Measurements from ENCODE around the gene OR6C65. TPM values are rescaled to one million over a fixed set of nuclear protein-coding genes. Genes with fewer than 3 reads are reported as not detected.
"Not testable (repeated sequence)": the region's sequence is repeated elsewhere in the genome, so short reads cannot be mapped to it uniquely, and the experiment has no call there.

OR6C65 gene
- total RNA-seq, 2 donors from 2014 or later = not detected

- Histone ChIP-seq H3K4me3 (no peak overlapping the region), H3K27me3 (replicated peaks; ENCODE audit: insufficient read depth) (no peaks in the 10 kb centered on the region), H3K27ac (no peak overlapping the region), H3K36me3 (no peaks in the 10 kb centered on the region), H3K4me1 (ENCODE audit: control insufficient read depth in 1 of 2, low read depth in 2 of 2) (no peaks in the 10 kb centered on the region), H3K9me3 (no peaks in the 10 kb centered on the region)
- DNase-seq (ENCODE audit: low spot score) (no peak), ATAC-seq (ENCODE audit: insufficient number of reproducible peaks, low FRiP score, low read depth) (no peak)
- TF ChIP-seq, protein P1, sequence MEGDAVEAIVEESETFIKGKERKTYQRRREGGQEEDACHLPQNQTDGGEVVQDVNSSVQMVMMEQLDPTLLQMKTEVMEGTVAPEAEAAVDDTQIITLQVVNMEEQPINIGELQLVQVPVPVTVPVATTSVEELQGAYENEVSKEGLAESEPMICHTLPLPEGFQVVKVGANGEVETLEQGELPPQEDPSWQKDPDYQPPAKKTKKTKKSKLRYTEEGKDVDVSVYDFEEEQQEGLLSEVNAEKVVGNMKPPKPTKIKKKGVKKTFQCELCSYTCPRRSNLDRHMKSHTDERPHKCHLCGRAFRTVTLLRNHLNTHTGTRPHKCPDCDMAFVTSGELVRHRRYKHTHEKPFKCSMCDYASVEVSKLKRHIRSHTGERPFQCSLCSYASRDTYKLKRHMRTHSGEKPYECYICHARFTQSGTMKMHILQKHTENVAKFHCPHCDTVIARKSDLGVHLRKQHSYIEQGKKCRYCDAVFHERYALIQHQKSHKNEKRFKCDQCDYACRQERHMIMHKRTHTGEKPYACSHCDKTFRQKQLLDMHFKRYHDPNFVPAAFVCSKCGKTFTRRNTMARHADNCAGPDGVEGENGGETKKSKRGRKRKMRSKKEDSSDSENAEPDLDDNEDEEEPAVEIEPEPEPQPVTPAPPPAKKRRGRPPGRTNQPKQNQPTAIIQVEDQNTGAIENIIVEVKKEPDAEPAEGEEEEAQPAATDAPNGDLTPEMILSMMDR (IDR thresholded peaks at IDR 0.05) = no peak
Measured at GRCh38 chr12:55416961-55417360, 16.6 kb downstream of the OR6C65 start.

- Histone ChIP-seq H3K4me3 (no peak overlapping the region), H3K27ac (no peak overlapping the region), H3K4me1 (ENCODE audit: control insufficient read depth in 1 of 2, low read depth in 2 of 2) (no peaks in the 10 kb centered on the region), H3K9me3 (no peaks in the 10 kb centered on the region), H3K27me3 (replicated peaks; ENCODE audit: insufficient read depth) (no peaks in the 10 kb centered on the region), H3K36me3 (no peaks in the 10 kb centered on the region)
- no peak for DNase-seq (ENCODE audit: low spot score)
- TF ChIP-seq, protein P1 (IDR thresholded peaks at IDR 0.05) = no peak
- ATAC-seq (ENCODE audit: insufficient number of reproducible peaks, low FRiP score, low read depth) = no peak
Measured at GRCh38 chr12:55420307-55420962, 20.1 kb downstream of the OR6C65 start.

DNA sequence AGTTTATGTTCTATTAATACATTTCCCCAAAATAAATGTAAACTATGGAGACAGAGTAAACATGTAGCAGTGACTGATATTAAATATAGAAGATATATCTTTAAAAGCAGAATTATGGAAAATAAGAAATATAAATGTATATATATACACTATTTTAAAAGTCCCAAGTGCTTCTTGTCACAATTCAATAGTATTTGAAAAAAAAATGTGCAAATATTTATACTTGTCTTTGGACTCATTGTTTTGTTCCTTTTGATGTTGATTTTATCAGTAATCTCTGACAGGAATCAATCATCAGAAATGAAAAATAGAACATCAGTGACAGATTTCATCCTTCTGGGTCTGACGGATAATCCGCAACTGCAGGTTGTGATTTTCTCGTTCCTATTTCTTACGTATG lies 25.6 kb downstream of the OR6C65 start, which contains the start of gene OR6C76:
OR6C76 (plus strand) TSS at position 301 of the 400 bp plus-strand sequence; CDS start at position 301, 0 bp downstream.
- ATAC-seq (ENCODE audit: insufficient number of reproducible peaks, low FRiP score, low read depth) = no peak
- no peaks in the 10 kb centered on the region for H3K27me3 ChIP-seq (replicated peaks; ENCODE audit: insufficient read depth)
- no peak within 1 kb of the TSS for H3K4me3 ChIP-seq
- TF ChIP-seq, protein P1 (IDR thresholded peaks at IDR 0.05) = no peak
- no peaks in the 10 kb centered on the region for H3K36me3 ChIP-seq
- no peaks in the 10 kb centered on the region for H3K9me3 ChIP-seq
- H3K27ac ChIP-seq = no peak within 1 kb of the TSS
- H3K4me1 ChIP-seq (ENCODE audit: control insufficient read depth in 1 of 2, low read depth in 2 of 2) = no peaks in the 10 kb centered on the region
- DNase-seq (ENCODE audit: low spot score) = no peak

GRCh38 chr12:55428331-55429243 lies 28.3 kb downstream of the OR6C65 start:
- no peak for DNase-seq (ENCODE audit: low spot score)
- Histone ChIP-seq H3K4me3 (no peak overlapping the region), H3K9me3 (no peaks in the 10 kb centered on the region), H3K4me1 (ENCODE audit: control insufficient read depth in 1 of 2, low read depth in 2 of 2) (no peaks in the 10 kb centered on the region), H3K36me3 (no peaks in the 10 kb centered on the region), H3K27me3 (replicated peaks; ENCODE audit: insufficient read depth) (no peaks in the 10 kb centered on the region), H3K27ac (no peak overlapping the region)
- TF ChIP-seq, protein P1 (IDR thresholded peaks at IDR 0.05) = no peak
- no peak for ATAC-seq (ENCODE audit: insufficient number of reproducible peaks, low FRiP score, low read depth)

- H3K36me3 ChIP-seq; H3K27me3 ChIP-seq (replicated peaks; ENCODE audit: insufficient read depth); H3K4me1 ChIP-seq (ENCODE audit: control insufficient read depth in 1 of 2, low read depth in 2 of 2); H3K27ac ChIP-seq; H3K4me3 ChIP-seq; H3K9me3 ChIP-seq; ATAC-seq (ENCODE audit: insufficient number of reproducible peaks, low FRiP score, low read depth); DNase-seq (ENCODE audit: low spot score): not testable (repeated sequence)
Measured at GRCh38 chr12:55441233-55441632, 40.9 kb downstream of the OR6C65 start.
